Measurements from ENCODE around the gene CYP4Z1.
"Not testable (repeated sequence)": the region's sequence is repeated elsewhere in the genome, so short reads cannot be mapped to it uniquely, and the experiment has no call there.

The CYP4Z1 gene

GRCh38 chr1:47067097-47067594 is at the start of gene CYP4Z1:
CYP4Z1 (plus strand) TSS chr1:47067231; CDS start chr1:47067491, 260 bp downstream.
- DNase-seq (ENCODE audit: low read depth, low spot score), result no peak

GRCh38 chr1:47021070-47021469 is 46.0 kb upstream of the CYP4Z1 start:
- DNase-seq (ENCODE audit: low read depth, low spot score), result no peak

- DNase-seq (ENCODE audit: low read depth, low spot score), result peak; percentile 19
These were observed 43.5 kb upstream of the CYP4Z1 start, which contains the start of gene CYP4X1 for GRCh38 chr1:47023268-47024140. CYP4X1 (plus strand) TSS chr1:47023669; CDS start chr1:47023818, 149 bp downstream.

GRCh38 chr1:47024141-47024801 is 42.8 kb upstream of the CYP4Z1 start:
- DNase-seq (ENCODE audit: low read depth, low spot score), result no peak

GRCh38 chr1:47030170-47030805 is 36.7 kb upstream of the CYP4Z1 start:
- DNase-seq (ENCODE audit: low read depth, low spot score), result no peak

GRCh38 chr1:47031059-47031458 is 36.0 kb upstream of the CYP4Z1 start:
- peak; percentile 76 for DNase-seq (ENCODE audit: low read depth, low spot score)

- no peak for DNase-seq (ENCODE audit: low read depth, low spot score)
These were observed 35.4 kb upstream of the CYP4Z1 start for GRCh38 chr1:47031585-47031984.

GRCh38 chr1:47036764-47037163 is 30.3 kb upstream of the CYP4Z1 start:
- DNase-seq (ENCODE audit: low read depth, low spot score), result no peak

- DNase-seq (ENCODE audit: low read depth, low spot score), result no peak
These were observed 7.7 kb upstream of the CYP4Z1 start for GRCh38 chr1:47059376-47059775.

GRCh38 chr1:47069080-47069479 is 2.0 kb downstream of the CYP4Z1 start:
- not testable (repeated sequence) for DNase-seq (ENCODE audit: low read depth, low spot score)

- DNase-seq (ENCODE audit: low read depth, low spot score), result not testable (repeated sequence)
These were observed 2.5 kb downstream of the CYP4Z1 start for GRCh38 chr1:47069509-47069908.

- peak; percentile 41 for DNase-seq (ENCODE audit: low read depth, low spot score)
These were observed 22.3 kb downstream of the CYP4Z1 start for GRCh38 chr1:47089356-47089755.

GRCh38 chr1:47091476-47091875 is 24.4 kb downstream of the CYP4Z1 start:
- not testable (repeated sequence) for DNase-seq (ENCODE audit: low read depth, low spot score)

GRCh38 chr1:47104816-47105215 is 37.8 kb downstream of the CYP4Z1 start:
- DNase-seq (ENCODE audit: low read depth, low spot score), result no peak

- DNase-seq (ENCODE audit: low read depth, low spot score), result no peak
These were observed 39.8 kb downstream of the CYP4Z1 start for GRCh38 chr1:47106792-47107191.

GRCh38 chr1:47107851-47108574 is 41.0 kb downstream of the CYP4Z1 start:
- DNase-seq (ENCODE audit: low read depth, low spot score), result not testable (repeated sequence)

GRCh38 chr1:47109482-47109881 is 42.5 kb downstream of the CYP4Z1 start:
- DNase-seq (ENCODE audit: low read depth, low spot score), result not testable (repeated sequence)

GRCh38 chr1:47113178-47113577 is 46.1 kb downstream of the CYP4Z1 start:
- no peak for DNase-seq (ENCODE audit: low read depth, low spot score)

GRCh38 chr1:47121039-47121438 is 54.0 kb downstream of the CYP4Z1 start:
- DNase-seq (ENCODE audit: low read depth, low spot score), result not testable (repeated sequence)

GRCh38 chr1:47124834-47125233 is 57.8 kb downstream of the CYP4Z1 start:
- DNase-seq (ENCODE audit: low read depth, low spot score), result not testable (repeated sequence)

- DNase-seq (ENCODE audit: low read depth, low spot score), result not testable (repeated sequence)
These were observed 60.0 kb downstream of the CYP4Z1 start for GRCh38 chr1:47126997-47127396.
